Measurements from ENCODE around the gene PTGES3. TPM values are rescaled to one million over a fixed set of nuclear protein-coding genes. Genes with fewer than 3 reads are reported as not detected.

Gene PTGES3
- total RNA-seq, 6 donors from 2014 or later = 41.9 to 156 (median 105) TPM

DNA sequence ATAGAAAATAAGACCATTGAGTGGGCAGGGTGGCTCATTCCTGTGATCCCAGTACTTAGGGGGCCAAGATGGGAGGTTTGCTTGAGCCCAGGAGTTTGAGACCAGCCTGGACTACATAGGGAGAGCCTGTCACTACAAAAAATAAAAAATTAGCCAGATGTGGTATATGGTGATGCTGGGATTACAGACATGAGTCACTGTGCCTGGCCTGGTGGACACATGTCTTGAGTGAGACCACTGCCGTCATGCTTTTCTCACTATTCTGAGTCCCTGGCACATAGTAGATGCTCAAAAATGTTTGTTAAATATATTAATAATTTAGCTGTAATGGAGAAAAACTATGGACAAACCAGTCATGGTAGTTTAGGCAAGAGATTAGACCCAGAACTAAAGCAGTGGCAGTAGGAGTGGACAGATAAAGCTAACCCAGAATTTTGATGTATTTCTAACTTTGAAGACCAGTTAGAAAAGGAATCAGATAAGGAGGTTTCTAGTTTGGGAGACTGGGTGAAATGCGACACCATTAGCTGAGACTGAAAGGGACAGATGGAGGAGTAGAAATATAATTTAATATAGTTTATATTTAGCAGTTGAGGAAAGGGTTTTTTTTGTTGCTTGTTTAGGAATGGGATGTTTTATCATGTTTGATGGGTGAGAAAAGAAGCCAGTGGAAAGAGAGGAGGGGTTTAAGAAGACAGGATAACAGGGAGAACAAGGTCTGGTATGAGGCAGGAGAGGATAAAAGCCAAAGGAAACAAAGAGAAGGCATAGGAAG lies 7.4 kb upstream of the PTGES3 start:
- TF ChIP-seq, protein P1, sequence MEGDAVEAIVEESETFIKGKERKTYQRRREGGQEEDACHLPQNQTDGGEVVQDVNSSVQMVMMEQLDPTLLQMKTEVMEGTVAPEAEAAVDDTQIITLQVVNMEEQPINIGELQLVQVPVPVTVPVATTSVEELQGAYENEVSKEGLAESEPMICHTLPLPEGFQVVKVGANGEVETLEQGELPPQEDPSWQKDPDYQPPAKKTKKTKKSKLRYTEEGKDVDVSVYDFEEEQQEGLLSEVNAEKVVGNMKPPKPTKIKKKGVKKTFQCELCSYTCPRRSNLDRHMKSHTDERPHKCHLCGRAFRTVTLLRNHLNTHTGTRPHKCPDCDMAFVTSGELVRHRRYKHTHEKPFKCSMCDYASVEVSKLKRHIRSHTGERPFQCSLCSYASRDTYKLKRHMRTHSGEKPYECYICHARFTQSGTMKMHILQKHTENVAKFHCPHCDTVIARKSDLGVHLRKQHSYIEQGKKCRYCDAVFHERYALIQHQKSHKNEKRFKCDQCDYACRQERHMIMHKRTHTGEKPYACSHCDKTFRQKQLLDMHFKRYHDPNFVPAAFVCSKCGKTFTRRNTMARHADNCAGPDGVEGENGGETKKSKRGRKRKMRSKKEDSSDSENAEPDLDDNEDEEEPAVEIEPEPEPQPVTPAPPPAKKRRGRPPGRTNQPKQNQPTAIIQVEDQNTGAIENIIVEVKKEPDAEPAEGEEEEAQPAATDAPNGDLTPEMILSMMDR (IDR thresholded peaks at IDR 0.05) = no peak
- TF ChIP-seq EP300 (IDR thresholded peaks at IDR 0.05) (no peak), POLR2A (IDR thresholded peaks at IDR 0.05) (no peak)
- no peaks in the 10 kb centered on the region for H3K27me3 ChIP-seq
- H3K4me3 ChIP-seq = no peak overlapping the region
- H3K4me1 ChIP-seq = no peaks in the 10 kb centered on the region
- DNase-seq (no peak), ATAC-seq (ENCODE audit: low FRiP score in 2 of 2) (no peak)
- no peak overlapping the region for H3K27ac ChIP-seq
- no peaks in the 10 kb centered on the region for H3K36me3 ChIP-seq
- WGBS, 2 donors = 82 to 91% methylated on average over 2 of the region's 2 CpGs
- H3K9me3 ChIP-seq = no peaks in the 10 kb centered on the region

DNA sequence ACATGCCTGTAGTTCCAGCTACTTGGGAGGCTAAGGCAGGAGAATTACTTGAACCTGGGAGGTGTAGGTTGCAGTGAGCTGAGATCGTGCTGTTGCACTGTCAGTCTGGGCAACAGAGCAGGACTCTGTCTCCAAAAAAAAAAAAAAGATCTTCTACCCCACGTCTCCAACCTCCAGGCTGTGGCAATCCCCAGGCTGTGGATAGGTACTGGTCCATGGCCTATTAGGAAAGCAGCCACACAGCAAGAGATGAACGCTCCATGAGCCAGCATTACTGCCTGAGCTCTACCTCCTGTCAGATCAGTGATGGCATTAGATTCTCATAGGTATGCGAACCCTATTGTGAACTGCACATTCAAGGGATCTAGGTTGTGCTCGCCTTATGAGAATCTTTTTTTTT lies 6.1 kb upstream of the PTGES3 start:
- WGBS, 2 donors = 75 to 89% methylated on average over 5 of the region's 5 CpGs

DNA sequence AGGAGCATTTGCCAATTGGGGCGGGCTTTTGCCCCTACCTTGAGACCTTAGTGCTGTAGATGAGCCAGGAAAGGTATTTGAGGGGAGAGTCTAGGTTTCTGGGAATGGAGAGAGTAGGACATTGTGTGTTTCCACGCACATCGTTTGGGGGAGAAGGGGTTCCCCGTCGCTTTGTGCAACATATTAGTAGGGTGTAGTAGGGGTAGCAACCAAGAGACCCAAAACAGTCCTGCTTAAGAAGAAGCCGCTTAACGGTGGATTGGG lies 694 bp upstream of the PTGES3 start:
- TF ChIP-seq, protein P1 (IDR thresholded peaks at IDR 0.05) = no peak
- Histone ChIP-seq H3K4me1 (peaks cover 20 to 40% (median 33%) of the 10 kb centered on the region in 4 donors), H3K4me3 (peak overlapping the region; percentile 30 to 89 (median 84)), H3K27ac (peak overlapping the region; percentile 98 to 100 (median 99)), H3K9me3 (no peaks in the 10 kb centered on the region), H3K36me3 (no peaks in the 10 kb centered on the region), H3K27me3 (no peaks in the 10 kb centered on the region)
- 1 to 9% methylated on average over 7 of the region's 7 CpGs for WGBS, 2 donors
- DNase-seq (peak in 1 of 2 donors; percentile 61), ATAC-seq (ENCODE audit: low FRiP score in 2 of 2) (no peak)

More for the DNA sequence above, 6.1 kb upstream of the PTGES3 start:
- Histone ChIP-seq H3K27me3 (no peaks in the 10 kb centered on the region), H3K27ac (no peak overlapping the region), H3K4me1 (peaks cover 2 to 5% (median 3%) of the 10 kb centered on the region in 4 donors), H3K4me3 (no peak overlapping the region), H3K9me3 (no peaks in the 10 kb centered on the region), H3K36me3 (no peaks in the 10 kb centered on the region)
- TF ChIP-seq POLR2AphosphoS5 (IDR thresholded peaks at IDR 0.05) (no peak), EP300 (IDR thresholded peaks at IDR 0.05) (no peak), POLR2A (IDR thresholded peaks at IDR 0.05) (no peak)
- TF ChIP-seq, protein P1 (IDR thresholded peaks at IDR 0.05) = no peak
- ATAC-seq (ENCODE audit: low FRiP score in 2 of 2) (no peak), DNase-seq (no peak)

DNA sequence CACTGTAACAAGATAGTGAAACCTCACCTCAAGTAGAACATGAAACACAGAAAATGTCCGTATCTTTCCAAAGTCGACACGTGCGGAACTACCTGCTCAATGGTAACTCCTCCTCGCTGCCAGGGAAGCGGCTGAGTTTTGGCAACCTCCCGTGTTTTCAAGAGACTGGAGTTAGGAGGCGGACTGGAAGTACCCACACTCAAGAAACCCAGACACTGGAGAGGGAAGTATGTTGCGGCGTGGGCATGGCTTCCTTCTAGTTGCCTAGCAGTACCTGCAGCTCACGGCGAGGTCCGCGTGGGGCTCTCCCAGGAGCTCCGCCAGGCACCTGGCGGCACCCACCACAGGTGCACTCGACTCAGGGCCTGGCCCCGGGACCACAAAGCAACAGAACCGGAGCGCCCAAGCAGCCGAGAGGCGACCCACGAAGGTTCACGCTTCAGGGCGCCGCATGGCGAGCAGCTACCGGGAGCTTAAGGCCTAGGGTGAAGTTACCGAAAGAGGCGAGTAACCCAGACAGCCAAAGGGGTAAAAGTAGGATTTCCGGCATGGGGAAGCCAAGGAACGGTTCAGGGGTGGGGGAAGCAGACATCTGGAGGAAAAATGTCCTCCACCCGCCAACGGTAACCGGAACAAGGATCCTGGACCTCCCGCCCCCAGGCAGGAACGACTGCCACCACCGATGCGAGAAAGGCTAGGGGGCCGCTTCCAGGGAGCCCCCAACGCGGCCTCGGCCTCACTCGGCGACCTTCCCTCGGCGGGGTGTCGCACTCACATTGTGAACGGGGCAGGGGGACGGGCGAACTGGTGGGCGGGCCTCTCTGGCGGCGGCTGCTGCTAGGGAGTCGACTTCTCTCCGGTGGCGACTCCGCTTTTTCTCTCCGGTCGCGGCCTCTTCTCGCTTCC lies 608 bp downstream of the PTGES3 start:
- DNase-seq (peak; percentile 85 to 88), ATAC-seq (ENCODE audit: low FRiP score in 2 of 2) (peak; percentile 47 to 64)
- Histone ChIP-seq H3K36me3 (peaks cover 0 to 6% (median 0%) of the 10 kb centered on the region in 4 donors), H3K27ac (peak overlapping the region; percentile 98 to 100 (median 99)), H3K27me3 (no peaks in the 10 kb centered on the region), H3K4me3 (peak overlapping the region; percentile 78 to 89 (median 84)), H3K9me3 (no peaks in the 10 kb centered on the region), H3K4me1 (peaks cover 29 to 53% (median 40%) of the 10 kb centered on the region in 4 donors)
- TF ChIP-seq POLR2AphosphoS5 (IDR thresholded peaks at IDR 0.05) (peak in 1 of 2 donors; percentile 27), EP300 (IDR thresholded peaks at IDR 0.05) (no peak), POLR2A (IDR thresholded peaks at IDR 0.05) (peak in 3 of 4 donors; percentile 2 to 55 (median 32))
- TF ChIP-seq, protein P1 (IDR thresholded peaks at IDR 0.05) = peak in 2 of 6 experiments; percentile 7 to 19
- 0 to 1% methylated on average over 42 to 62 of the region's 62 CpGs for WGBS, 2 donors

All from upper lobe of left lung (tissue), 6 donors.